Stomach smooth muscle (tissue), 2 donors: ENCODE measurements around the gene PDK2.

Experiments used
- H3K27ac ChIP-seq: one replicate; pipeline ENCODE4 v1.7.0; 2013; ENCODE audit warnings: mild to moderate bottlenecking, low read length, inconsistent platforms
- H3K27me3 ChIP-seq, 2 donors: one replicate each; pipeline ENCODE4 v1.7.0; 2013; ENCODE audit warnings: low read length in 2 of 2; ENCODE audit not compliant: insufficient read depth in 2 of 2, control insufficient read depth in 1 of 2
- H3K36me3 ChIP-seq, 2 donors: one replicate each; pipeline ENCODE4 v1.7.0; 2013; ENCODE audit warnings: low read length in 2 of 2; ENCODE audit not compliant: control insufficient read depth in 2 of 2, insufficient read depth in 2 of 2
- H3K4me1 ChIP-seq: one replicate; pipeline ENCODE4 v1.7.0; 2013; ENCODE audit warnings: low read length; ENCODE audit not compliant: control insufficient read depth, insufficient read depth
- H3K4me3 ChIP-seq, 2 donors: one replicate each; pipeline ENCODE4 v1.7.0; 2013; ENCODE audit warnings: low read length in 2 of 2
- H3K9ac ChIP-seq, 2 donors: one replicate each; pipeline ENCODE4 v1.7.0; 2013; ENCODE audit warnings: low read length in 2 of 2, mild to moderate bottlenecking in 1 of 2
- H3K9me3 ChIP-seq, 2 donors: one replicate each; pipeline ENCODE4 v1.7.0; 2013; ENCODE audit warnings: low read length in 2 of 2; ENCODE audit not compliant: control insufficient read depth in 2 of 2
- donor health status: healthy.
- donor health status: Pancreatic carcinoma.

PDK2 gene

DNA sequence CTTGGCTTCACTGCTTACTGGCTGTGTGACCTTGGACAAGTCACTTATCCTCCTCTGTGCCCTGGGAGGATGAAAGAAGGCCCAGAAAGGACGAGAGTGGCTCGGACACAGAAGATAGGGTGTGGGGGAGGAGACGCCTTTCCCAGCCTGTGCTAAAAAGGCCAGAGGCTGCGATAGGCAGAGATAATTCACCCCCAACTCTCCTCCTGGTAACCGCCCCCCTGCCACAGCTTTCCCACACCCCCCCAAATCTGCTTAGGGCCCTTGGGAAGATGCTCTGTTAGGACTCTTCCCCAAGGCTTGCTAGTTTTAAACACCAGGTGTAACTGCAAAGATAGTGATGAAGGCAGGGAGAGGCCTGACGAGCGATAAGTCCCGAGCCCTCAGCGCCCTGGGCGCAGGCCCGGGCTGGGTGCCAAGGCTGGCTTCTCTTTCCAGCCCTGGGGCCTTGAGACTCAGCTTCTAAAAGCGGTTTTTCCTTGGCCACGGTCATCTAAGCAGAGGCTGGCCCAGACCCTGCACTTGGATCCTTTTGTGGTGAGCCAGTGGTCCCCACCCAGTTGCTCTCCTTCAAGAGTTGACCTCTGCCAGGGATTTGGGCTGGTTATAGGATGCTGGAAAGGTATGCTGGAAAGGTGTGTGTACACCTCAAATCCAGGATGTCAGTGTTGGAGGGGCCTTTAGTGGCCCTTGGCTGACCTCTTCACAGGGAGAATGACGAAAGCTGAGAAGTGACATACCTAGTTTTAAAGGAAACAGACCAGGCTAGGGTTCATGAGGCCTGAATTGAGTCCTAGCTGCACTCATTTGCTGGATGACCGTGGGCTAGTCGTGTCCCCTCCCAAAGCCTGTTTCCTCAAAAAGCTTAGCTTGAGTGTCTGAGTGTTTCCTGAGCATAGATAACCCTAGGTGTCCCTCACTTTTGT, 58.8 kb downstream of the PDK2 start:
- Histone ChIP-seq H3K9me3 (no peaks in the 10 kb centered on the region), H3K27me3 (no peaks in the 10 kb centered on the region), H3K4me3 (no peak overlapping the region), H3K36me3 (no peaks in the 10 kb centered on the region), H3K27ac (peak overlapping the region; percentile 71), H3K9ac (no peak overlapping the region), H3K4me1 (peaks cover 47% of the 10 kb centered on the region)

DNA sequence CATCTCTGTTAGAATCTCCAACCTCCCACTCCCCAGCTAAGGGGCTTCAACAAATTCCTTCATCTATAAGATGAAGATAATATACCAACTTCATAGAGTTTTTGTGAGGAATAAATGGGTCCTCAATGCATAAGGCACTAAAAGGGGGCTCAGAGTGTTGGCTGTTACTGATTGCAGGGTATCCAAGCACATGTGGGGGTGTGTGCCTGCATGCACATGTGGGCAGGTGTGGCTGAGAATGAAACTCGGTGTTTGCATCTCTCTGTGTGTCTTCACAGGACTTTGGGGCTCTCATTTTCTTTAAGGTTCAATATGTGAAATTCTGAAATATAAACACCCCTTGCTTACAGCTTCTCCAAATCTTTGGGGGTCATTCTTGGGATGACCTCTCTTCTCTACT, 59.5 kb downstream of the PDK2 start:
- H3K27ac ChIP-seq = peak overlapping the region; percentile 71
- no peak overlapping the region for H3K9ac ChIP-seq
- H3K9me3 ChIP-seq = no peaks in the 10 kb centered on the region
- no peaks in the 10 kb centered on the region for H3K27me3 ChIP-seq
- H3K36me3 ChIP-seq = no peaks in the 10 kb centered on the region
- peaks cover 43% of the 10 kb centered on the region for H3K4me1 ChIP-seq
- H3K4me3 ChIP-seq = peak overlapping the region in 1 of 2 donors; percentile 22

GRCh38 chr17:50155115-50155819, 60.1 kb downstream of the PDK2 start:
- H3K4me3 ChIP-seq = peak overlapping the region in 1 of 2 donors; percentile 22
- H3K36me3 ChIP-seq = no peaks in the 10 kb centered on the region
- H3K27me3 ChIP-seq = no peaks in the 10 kb centered on the region
- no peaks in the 10 kb centered on the region for H3K9me3 ChIP-seq
- H3K27ac ChIP-seq = peak overlapping the region; percentile 71
- H3K4me1 ChIP-seq = peaks cover 43% of the 10 kb centered on the region
- H3K9ac ChIP-seq = peak overlapping the region in 1 of 2 donors; percentile 55

DNA sequence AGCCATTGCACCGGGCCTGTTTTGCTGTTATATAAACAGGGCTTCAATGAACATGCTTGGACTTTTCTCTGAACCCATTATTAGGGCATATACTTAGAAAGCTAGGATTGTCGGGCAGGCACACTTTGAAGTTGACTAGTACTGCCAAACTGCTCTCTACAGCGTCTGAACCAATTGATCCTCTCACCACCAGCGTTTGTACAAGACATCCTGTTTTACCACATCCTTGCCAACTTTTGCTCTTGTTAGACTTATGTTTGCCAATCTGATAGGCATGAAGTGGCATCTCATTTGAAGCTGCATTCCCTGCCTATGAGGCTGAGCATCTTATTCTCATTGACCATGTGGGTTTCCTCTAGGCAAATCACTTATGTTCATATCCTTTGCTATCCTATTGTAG, 62.7 kb downstream of the PDK2 start:
- H3K9ac ChIP-seq = no peak overlapping the region
- no peak overlapping the region for H3K27ac ChIP-seq
- no peaks in the 10 kb centered on the region for H3K36me3 ChIP-seq
- H3K4me1 ChIP-seq = peaks cover 40% of the 10 kb centered on the region
- H3K27me3 ChIP-seq = no peaks in the 10 kb centered on the region
- no peaks in the 10 kb centered on the region for H3K9me3 ChIP-seq
- H3K4me3 ChIP-seq = no peak overlapping the region

DNA sequence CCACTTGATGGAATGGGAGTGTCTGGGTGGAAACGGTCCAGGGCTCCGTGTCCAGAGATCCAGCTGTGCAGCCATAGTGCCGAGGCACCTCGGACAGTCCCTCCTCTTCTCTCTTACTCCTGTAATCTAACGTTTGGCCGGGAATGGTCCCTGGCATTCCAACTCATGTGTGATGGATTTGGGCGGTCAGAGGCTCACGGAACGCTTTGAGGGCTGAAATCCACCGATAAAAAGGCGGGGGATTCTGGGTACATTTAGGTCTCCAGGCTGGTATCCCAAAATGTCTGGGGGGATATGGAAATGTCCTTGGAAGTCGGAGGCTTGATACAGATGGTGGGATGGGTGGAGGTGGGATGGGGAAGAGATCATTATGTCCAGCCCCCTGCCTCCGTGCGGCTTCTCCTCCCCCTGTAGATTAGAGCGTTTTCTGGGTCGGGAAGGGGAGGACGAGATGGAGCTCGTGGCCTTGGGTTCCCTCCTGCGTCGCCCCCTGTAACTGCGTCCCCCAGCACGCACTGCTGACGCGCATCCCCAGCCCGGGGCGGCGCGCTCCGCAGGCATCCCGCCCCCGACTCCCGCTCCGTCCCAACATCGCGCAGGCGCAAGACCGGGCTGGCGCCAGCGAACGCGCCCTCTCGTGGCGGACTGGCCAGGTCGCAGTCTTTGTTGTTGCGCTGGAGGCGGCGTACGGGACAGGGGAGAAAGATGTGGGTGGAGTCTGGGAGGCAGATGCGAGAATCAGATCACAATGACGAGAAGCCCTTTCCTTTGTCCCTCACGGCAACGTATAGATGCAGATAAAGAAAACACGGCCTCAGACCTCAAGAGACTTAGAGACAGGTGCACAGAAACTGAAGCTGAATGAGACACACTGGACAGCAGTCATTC, 66.1 kb downstream of the PDK2 start:
- Histone ChIP-seq H3K4me1 (peaks cover 37% of the 10 kb centered on the region), H3K9me3 (no peaks in the 10 kb centered on the region), H3K36me3 (no peaks in the 10 kb centered on the region), H3K4me3 (peak overlapping the region; percentile 85 to 87), H3K9ac (peak overlapping the region; percentile 60 to 78), H3K27me3 (no peaks in the 10 kb centered on the region), H3K27ac (peak overlapping the region; percentile 70)
